GM21360 (cell line): ENCODE results near the gene SDK1.
"Not testable (repeated sequence)": the region's sequence is repeated elsewhere in the genome, so short reads cannot be mapped to it uniquely, and the experiment has no call there.

Source experiments
- ATAC-seq: cut with Tn5 transposase; IDR thresholded peaks from one replicate; pipeline ENCODE4 v1.9.1; 2021; ENCODE audit warnings: mild to moderate bottlenecking, moderate library complexity; ENCODE audit not compliant: unreplicated experiment

The SDK1 gene

DNA sequence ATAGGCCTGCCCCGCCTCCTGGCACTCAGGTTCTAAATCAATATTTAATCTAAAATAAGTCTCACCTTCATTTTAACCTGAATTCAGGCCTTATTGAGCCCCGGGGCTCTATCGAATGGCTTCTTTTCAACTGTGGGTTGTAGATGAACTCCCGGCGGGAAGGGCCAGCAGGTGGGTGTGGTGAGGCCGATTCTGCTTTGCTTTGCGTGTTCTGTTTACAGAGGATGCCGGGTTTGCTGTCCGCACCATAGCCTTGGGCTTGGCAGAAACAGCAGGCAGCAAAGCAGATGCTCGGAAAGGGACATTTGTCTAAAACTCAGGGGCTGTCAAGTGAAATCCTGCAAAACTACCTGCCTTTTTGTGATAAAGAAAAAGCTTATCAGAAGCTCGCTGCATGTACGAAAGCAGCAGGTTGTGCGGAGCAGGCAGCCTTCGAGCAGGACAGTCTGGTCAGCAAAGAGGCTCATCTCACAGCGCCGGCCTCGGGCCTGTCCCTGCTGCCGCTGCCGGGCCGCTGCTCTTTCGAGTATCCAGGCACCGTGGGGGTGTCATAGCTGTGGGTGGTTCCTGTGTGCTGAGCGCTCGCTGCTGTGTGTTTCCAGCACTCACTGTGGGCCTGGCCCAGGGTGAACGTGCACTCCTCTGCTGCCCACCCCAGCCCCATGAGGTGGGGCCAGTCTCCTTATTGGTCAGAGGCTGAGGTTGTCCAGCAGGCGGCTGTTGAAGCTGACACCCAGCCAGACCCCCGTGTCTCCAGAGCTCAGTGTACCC lies 946.2 kb downstream of the SDK1 start:
- ATAC-seq = no peak

DNA sequence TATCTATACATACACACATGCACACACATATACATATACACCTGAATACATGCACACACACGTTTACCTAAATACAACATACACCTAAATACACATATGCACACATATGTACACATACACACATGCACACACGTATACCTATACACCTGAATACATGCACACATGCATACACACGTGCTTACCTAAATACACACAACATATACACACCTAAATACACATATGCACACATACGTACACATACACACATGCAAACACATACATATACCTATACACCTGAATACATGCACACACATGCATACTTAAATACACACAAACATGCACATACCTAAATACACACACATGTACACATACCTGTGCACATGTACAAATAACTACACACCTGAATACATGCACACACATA lies 947.2 kb downstream of the SDK1 start:
- no peak for ATAC-seq

DNA sequence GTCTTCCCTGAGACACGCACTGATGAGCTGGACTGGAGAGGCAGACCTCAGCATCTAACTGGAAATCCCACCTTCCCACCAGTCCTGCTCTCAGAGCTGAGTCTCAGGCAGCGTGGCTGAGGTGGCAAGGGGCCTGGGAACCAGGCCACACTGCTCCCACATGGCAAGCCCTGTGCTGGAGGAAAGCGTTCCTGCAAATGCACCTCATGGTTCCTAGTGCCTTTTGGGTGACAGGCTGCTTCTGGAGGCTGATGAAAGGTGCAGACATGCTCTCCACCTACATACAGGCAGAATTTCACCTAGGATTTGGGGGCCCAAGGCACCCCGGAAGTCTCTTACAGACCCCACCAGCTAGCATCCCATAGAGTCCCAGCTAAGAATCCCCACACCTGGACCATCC lies 948.2 kb downstream of the SDK1 start:
- no peak for ATAC-seq

DNA sequence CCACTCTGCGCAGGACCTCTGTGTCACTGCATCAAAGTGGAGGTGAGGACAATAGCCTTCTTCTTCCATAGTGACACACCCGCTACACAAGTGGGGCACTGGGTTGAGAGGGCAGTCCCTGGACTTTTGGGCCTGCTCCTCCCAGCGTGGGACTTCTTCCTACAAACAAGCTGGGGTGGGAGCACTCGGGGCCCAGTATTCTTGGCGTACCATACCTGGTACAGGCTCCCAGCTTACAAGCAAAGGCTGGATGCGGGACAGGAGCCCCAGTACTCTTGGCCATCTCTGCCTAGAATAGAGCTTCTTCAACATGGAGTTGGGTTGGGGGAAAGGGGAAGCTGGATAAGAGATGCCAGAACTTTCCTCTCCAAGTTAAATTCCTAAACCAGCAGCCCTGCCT lies 954.3 kb downstream of the SDK1 start:
- no peak for ATAC-seq

DNA sequence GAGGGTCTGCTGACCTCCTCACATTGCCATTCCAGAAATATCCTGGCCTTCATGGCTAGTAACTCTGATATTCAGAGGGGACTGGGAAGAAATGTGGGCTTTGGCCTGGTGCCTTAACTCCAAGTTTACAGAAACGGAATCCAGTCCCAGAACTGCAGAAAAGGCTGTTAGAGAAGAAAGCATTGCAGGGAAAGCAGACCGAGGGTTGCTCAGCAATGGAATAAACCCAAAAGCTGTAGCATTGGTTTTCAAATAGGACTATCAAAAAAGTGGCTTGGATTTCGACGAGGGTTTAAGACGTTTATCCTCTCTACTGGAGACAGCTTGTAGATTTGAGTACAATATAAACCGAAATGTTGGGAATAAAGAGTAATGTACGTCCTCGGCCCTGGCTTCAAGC lies 955.2 kb downstream of the SDK1 start:
- no peak for ATAC-seq

DNA sequence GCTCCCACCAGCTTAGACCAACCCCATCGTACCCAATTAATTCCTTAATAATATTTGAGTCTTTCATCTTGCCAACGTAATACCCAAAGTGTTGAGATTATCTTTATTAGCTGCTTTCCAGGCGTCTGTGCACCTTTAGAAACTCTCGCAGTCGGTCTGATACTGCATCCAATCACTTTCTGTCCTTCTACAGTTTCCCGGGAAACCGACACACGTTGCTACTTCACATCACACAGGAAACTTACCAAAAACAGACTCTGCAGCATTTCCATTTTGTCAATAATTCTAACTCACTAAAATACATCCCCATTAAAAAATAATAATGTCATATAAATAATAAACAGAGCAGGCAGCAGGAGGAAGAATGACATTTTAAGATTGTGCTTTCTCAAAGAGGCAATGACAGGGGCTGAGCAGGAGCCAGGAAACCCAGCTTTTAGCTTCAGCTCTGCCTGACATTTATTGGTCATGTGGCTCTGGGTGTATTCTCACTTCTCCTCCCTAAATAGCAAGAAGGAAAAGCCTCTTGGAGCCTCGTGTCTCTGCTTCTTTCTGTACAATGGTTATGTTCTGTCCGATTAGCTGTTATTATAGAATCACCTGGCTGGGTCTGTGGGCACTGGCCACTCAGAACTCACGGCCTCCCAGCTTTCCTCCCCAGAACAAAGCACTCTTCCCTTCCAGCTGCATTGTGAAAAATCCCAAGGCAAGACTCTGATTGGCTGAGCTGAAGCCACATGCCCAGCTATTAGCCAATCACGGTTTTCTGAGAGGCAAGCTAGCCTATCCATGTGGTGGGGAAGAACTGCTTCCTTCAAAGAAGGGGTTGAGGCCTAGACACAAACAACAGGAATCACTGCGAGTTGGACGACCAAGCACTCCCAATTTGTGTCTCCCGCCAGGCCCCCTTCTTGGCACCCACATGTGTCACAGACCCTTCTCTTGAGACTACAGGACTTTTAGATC lies 956.4 kb downstream of the SDK1 start:
- no peak for ATAC-seq

DNA sequence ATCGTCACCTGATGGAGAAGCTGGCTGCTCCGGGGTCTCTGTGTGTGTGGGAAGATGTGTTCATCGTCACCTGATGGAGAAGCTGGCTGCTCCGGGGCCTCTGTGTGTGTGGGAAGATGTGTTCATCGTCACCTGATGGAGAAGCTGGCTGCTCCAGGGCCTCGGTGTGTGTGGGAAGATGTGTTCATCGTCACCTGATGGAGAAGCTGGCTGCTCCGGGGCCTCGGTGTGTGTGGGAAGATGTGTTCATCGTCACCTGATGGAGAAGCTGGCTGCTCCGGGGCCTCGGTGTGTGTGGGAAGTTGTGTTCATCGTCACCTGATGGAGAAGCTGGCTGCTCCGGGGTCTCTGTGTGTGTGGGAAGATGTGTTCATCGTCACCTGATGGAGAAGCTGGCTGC lies 959.1 kb downstream of the SDK1 start:
- not testable (repeated sequence) for ATAC-seq

DNA sequence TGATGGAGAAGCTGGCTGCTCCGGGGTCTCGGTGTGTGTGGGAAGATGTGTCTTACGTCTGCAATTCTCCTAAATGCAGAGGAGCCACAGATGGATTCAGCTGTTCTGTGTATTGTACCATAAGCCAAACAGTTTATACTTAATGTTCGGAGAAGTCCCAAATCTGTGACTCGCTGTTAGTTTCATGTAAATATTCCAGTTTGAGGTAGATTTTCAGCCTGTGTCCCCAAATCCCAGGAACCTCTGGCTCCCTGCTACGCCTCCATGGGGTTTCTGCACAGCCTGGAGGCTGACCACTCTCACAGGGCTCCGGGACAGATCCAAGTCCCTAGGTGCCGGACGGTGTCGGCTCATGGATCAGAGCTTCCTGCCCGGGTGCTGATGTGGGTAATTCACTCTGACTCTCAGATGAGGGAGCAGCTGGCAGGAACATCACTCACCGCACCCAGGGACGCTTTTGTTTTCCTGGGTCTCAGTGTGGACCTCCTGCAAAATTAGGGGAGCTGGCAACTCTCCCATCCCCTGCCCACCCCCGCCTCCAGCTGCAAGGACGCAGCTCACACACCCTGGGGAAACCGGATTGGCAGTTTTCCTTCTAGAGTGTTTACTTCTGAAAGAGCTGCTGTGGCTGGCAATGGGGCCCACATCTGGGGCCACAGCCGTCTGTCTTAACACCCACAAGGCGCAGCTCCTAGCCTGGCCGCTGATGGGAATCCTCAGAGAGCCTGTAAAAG lies 960.0 kb downstream of the SDK1 start:
- ATAC-seq = no peak

DNA sequence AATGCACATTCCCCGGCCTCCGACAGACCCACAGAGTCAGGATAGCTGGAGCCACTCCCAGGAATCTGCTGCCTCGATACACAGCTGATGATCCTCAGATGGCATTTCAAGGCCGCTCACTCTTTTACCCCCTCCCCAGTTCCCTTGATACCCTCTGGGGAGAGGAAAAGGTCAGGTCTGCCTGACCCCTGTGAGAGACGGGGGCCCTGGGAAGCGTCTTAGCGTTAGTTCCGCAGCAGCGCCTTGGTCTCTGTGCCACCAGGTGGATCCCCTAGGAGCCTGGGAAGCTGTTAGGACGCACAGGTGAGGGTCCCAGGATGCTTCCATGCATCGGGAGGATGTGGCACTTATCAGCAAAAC lies 960.5 kb downstream of the SDK1 start:
- ATAC-seq = no peak

DNA sequence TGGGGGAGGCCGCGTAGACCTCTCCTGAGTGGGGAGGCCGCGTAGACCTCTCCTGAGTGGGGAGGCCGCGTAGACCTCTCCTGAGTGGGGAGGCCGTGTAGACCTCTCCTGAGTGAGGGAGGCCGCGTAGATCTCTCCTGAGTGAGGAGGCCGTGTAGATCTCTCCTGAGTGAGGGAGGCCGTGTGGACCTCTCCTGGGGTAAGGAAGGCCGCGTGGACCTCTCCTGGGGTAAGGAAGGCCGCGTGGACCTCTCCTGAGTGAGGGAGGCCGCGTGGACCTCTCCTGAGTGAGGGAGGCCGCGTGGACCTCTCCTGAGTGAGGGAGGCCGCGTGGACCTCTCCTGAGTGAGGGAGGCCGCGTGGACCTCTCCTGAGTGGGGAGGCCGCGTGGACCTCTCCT lies 963.2 kb downstream of the SDK1 start:
- not testable (repeated sequence) for ATAC-seq

DNA sequence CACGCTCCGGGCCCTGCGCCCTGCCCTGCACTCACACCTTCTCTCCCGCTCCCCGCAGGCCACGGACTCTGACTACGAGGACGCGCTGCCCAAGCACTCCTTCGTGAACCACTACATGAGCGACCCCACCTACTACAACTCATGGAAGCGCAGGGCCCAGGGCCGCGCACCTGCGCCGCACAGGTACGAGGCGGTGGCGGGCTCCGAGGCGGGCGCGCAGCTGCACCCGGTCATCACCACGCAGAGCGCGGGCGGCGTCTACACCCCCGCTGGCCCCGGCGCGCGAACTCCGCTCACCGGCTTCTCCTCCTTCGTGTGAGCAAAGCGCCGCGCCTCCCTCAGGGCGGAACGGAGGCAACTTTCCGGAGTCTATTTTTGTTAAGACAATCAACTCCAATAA lies 964.0 kb downstream of the SDK1 start:
- ATAC-seq = no peak

DNA sequence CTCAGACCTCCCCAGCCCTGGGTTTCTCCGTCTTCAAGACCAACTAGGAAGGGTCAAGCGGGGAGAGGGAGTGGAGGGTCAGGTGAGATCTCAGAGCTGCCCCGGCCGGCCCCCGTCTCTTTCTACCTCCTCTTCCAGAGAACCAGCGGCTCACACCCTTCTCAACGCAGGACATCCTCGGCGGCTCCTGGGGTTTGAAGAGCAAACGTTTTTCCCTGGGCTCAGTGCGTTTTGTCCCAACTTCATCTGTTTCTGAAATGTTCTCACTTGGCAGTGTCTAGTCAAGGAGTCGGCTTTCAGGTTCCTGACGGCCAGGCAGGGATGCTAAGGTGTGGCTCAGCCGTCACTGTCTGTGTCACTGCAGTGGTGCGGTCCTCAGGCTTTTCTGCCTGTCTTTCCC lies 964.6 kb downstream of the SDK1 start:
- ATAC-seq = no peak

DNA sequence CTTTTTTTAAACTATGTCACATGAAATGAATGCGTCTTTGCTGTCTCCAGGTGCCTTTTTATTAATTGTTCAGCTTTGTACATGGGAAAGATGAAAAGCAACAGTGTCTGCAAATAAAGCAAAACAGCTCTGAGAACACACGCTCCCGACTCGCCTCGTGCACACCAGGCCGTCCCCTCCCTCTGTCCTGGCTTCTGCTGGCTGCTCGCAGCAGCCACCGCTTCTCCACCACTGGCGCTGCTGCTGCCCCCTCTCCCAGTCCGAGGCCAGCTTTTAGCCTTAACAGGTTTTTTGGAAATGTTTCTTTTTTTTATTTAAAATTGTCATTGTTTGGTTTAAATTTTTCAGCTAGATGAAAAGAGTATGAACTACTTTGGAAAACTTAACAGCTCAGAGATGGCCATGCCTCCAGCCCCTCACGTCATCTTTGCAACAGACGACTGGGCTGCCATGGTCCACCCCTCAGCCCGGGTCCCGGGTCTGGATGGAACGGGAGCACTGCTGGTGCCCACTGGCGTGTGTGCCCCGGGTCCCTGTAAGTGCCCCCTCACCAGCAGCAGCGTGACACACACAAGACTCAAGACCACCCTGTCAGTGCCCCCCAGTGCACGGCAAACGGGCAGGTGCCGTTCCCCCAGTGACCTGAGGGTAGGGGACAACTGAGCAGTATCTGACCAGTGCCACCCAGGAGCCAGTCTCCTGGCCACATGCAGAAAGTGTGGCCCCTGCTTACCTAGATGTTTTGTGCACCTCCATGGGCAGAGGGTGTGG lies 965.4 kb downstream of the SDK1 start:
- no peak for ATAC-seq

DNA sequence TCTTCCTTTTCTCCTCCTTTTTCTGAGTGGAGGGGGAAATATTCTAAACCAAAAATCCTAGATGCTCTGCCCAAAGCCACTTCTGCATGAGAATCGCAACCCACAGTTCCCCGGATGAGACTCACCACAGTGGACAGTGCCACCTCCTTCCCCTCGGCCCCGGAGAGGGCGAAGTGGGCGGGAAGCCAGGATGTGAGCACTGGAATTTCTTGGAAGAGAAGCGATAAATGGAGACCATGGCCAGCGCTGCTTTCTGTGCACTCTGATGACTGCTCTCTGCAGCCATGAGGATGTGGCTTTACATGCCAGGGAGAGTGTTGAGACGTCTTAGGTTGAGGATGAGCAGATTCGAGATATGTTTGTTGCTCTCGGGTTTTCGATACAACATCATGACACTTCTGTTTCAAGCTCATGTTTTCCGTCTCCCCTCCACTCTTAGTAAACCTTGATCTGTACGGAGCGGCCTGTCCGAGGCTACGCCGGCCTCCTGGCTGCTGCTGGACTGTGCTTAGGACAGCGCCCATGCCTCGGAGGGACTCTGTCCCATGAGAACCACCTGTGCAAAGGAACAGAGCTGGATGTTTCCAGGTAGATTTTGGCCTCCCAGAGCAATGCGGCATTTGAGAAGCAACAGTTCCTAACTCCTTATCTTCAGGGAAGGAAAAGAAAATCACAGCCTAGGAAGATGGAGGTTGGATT lies 966.4 kb downstream of the SDK1 start:
- ATAC-seq = no peak

DNA sequence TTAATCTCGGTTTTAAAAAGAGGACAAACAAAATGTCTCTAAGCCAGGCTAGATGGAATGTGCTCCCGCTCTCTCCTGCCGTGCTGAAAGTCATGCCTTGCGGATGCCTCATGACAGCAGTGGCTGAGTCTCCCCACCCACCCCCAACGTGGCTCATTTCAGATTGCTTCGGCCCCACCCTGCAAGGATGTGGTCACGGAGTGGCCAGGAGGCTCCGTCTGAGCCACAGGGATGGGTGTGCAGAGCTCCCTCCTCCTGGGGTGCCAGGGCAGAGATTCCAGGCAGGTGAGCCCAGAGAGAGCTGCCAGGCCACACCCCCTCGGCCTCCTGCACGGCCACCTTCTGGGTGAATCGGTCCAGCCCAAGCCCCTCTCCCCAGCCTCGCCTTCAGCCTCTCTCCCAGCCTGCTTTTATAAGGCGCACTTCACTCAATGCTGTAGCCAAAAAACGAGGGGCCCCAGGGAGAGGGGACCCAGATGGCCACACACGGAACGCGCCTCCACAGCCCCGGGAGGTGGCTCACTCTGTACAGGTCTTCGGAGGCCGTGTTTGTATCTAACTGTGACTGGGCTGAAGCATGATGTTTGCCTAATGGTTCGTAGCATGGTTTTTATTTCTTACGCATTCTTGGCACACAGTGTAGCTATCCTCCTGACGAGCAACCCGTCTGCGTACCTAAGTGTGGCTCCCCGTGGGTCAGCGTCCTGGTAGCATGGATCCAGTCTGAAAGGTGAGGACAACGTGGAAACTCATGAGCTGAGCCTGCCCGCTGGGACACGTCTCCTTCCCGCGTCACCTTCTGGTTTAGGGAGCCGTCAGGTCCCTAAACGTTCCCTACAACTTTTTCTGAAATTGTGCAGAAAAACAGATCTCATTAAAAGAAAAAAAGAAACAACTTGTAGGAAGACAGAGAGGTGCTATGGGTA lies 967.3 kb downstream of the SDK1 start:
- ATAC-seq = no peak

DNA sequence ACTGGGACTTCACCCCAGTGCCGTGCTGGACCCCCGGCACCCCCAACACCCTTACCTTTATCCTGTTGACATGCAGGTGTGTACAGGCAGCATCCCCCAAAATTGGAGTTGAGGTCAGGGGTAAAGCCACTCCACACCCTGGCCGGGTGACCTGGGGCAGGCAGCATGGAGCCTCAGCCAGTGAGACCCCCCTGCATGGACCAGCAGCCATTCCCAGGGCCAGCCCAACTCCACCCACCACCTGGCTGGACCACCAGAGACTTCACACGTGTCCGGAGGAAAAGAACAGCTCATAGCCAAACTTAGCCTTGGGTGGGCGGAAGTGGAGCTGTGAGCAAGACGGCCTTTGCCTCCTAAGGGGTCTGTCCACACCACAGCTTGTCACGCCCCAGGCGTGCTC lies 968.0 kb downstream of the SDK1 start:
- no peak for ATAC-seq

DNA sequence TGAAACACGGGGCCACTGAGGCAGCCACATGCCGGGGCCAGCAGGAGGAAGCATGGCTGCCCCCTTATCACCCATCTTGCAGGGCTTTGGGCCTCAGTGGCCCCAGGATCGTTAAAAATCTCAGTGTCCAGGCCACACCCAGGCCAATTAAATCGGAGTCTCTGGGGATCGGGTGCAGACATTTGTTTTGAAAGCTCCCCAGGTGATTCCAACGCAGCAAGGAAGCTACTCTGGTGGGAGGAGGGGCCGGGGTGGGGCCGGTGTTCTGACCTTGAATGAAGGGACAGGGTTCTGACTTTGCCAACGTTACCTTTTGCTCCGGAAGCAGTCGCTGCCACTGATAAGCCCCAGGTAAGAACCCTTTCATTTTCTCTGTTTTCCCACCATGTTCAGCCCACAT lies 968.7 kb downstream of the SDK1 start:
- no peak for ATAC-seq

DNA sequence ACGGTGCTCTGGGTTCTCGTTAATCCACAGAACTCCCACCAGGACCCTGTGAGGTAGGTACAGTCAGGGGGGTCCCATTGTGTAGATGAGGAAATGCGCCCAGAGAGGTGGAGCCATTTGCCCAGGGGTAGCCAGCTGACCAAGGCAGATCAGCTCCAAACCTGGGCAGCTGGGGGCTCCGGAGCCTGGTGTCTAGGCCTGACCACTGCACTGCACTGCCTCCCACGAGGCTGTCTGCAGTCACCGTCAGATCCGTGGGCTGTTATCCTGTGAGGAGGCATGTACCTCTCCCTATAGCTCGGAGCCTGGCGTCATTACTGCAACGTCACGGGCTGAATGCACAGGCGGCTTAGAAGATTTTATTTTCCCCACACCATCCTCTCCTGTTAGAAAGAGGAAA lies 969.2 kb downstream of the SDK1 start:
- no peak for ATAC-seq
